Measurements from ENCODE around the gene KANK2.
"Not testable (repeated sequence)": the region's sequence is repeated elsewhere in the genome, so short reads cannot be mapped to it uniquely, and the experiment has no call there.

KANK2 gene

DNA sequence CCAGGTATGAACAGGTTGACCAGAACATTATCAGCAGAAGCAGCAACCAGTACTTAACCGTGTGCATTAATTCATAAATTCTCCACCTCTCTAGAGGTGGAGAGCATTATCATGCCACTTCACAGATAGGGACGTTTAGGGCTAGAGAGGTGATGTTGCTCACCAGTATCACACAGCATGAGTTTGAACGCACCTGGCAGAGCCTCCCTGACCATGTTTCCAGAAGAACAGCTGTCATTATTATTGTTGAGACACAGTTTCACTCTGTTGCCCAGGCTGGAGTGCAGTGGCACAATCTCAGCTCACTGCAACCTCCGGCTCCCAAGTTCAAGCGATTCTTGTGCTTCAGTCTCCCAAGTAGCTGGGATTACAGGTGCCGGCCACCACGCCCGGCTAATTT is 6.8 kb downstream of the KANK2 start:
- no peak for TF ChIP-seq MYC (IDR thresholded peaks at IDR 0.05; ENCODE audit: low read depth, low read length)
- TF ChIP-seq POLR2A (IDR thresholded peaks at IDR 0.05; ENCODE audit: extremely low read depth, insufficient read length) = no peak
- TF ChIP-seq, protein P1, sequence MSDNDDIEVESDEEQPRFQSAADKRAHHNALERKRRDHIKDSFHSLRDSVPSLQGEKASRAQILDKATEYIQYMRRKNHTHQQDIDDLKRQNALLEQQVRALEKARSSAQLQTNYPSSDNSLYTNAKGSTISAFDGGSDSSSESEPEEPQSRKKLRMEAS (IDR thresholded peaks at IDR 0.05; ENCODE audit: low read depth, low read length) = no peak
- TF ChIP-seq, protein P2, sequence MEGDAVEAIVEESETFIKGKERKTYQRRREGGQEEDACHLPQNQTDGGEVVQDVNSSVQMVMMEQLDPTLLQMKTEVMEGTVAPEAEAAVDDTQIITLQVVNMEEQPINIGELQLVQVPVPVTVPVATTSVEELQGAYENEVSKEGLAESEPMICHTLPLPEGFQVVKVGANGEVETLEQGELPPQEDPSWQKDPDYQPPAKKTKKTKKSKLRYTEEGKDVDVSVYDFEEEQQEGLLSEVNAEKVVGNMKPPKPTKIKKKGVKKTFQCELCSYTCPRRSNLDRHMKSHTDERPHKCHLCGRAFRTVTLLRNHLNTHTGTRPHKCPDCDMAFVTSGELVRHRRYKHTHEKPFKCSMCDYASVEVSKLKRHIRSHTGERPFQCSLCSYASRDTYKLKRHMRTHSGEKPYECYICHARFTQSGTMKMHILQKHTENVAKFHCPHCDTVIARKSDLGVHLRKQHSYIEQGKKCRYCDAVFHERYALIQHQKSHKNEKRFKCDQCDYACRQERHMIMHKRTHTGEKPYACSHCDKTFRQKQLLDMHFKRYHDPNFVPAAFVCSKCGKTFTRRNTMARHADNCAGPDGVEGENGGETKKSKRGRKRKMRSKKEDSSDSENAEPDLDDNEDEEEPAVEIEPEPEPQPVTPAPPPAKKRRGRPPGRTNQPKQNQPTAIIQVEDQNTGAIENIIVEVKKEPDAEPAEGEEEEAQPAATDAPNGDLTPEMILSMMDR (IDR thresholded peaks at IDR 0.05; ENCODE audit: low read depth, low read length) = no peak
- no peak overlapping the region for H3K4me3 ChIP-seq (ENCODE audit: low read depth, low read length)
- no peak for DNase-seq (ENCODE audit: low read depth)

DNA sequence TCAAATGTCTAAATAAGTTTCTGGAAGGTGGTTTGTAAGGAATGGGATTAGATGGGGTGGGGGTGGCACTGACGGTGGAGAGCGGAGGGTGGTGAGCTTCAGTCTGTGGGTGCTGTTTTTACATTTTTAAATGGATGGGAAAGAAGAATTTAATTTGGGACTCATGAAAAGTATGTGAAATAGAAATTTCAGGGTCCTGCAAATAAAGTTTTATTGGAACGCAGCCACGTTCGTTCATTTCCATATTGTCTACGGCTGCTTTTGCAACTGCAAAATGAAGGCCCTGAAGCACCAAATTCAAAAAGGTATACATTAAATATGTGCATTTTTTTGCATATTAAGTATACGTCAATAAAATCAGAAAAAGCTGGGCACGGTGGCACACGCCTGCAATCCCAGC is 9.9 kb downstream of the KANK2 start:
- TF ChIP-seq, protein P1 (IDR thresholded peaks at IDR 0.05; ENCODE audit: low read depth, low read length) = no peak
- DNase-seq (ENCODE audit: low read depth) = no peak

DNA sequence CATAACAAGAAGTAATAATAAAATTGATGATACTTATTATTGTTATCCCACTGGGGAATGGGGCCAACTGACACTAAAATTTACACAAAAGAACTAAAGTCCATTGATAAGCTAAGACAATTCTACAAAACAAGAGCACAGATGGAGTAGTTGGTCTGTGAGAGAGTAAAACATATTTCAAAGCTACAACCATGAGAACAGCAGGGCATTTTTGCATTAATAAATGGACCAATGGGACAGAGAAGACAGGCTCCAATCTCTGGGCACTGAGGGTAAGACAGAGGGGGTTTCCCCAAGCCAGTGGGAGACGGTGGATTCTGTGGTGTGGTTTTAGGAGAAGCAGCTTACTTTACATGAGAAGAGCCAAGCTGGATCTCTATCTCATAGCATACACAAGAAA is 14.4 kb downstream of the KANK2 start:
- TF ChIP-seq POLR2A (IDR thresholded peaks at IDR 0.05; ENCODE audit: extremely low read depth, insufficient read length) = no peak
- TF ChIP-seq, protein P1 (IDR thresholded peaks at IDR 0.05; ENCODE audit: low read depth, low read length) = no peak
- no peak for TF ChIP-seq MYC (IDR thresholded peaks at IDR 0.05; ENCODE audit: low read depth, low read length)
- TF ChIP-seq, protein P2 (IDR thresholded peaks at IDR 0.05; ENCODE audit: low read depth, low read length) = no peak
- no peak for DNase-seq (ENCODE audit: low read depth)
- H3K4me3 ChIP-seq (ENCODE audit: low read depth, low read length) = no peak overlapping the region

More for the DNA sequence above, 9.9 kb downstream of the KANK2 start:
- H3K4me3 ChIP-seq (ENCODE audit: low read depth, low read length) = no peak overlapping the region

DNA sequence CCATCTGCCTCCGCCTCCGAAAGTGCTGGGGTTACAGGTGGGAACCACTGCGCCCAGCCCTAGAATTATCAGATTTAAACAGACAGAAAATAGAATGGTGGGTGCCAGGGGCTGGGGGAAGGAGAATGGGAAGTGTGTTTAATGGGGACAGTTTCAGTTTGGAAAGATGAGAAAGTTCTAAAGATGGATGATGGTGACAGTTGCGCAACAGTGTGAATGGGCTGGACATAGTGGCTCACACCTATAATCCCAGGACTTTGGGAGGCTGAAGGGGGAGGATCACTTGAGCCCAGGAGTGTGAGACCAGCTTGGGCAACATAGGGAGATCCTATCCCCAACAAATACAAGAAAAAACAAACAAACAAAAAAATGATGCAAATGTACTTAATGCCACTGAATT is 15.9 kb downstream of the KANK2 start:
- TF ChIP-seq MYC (IDR thresholded peaks at IDR 0.05; ENCODE audit: low read depth, low read length) (no peak), POLR2A (IDR thresholded peaks at IDR 0.05; ENCODE audit: extremely low read depth, insufficient read length) (no peak)
- TF ChIP-seq, protein P2 (IDR thresholded peaks at IDR 0.05; ENCODE audit: low read depth, low read length) = no peak
- TF ChIP-seq, protein P1 (IDR thresholded peaks at IDR 0.05; ENCODE audit: low read depth, low read length) = no peak
- no peak for DNase-seq (ENCODE audit: low read depth)
- no peak overlapping the region for H3K4me3 ChIP-seq (ENCODE audit: low read depth, low read length)

DNA sequence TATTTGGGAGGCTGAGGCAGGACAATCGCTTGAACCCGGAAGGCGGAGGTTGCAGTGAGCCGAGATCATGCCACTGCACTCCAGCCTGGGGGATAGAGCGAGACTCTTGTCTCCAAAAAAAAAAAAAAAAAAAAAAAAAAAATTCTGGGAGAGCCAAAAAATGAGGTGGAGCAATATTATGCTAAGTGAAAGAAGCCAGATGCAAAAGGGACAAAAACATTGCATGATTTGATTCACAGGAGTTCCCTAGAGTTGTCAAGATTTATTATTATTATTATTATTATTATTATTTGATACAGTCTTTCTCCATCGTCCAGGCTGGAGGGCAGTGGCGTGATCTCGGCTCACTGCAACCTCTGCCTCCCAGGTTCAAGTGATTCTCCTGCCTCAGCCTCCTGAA is 16.4 kb downstream of the KANK2 start:
- DNase-seq (ENCODE audit: low read depth); H3K4me3 ChIP-seq (ENCODE audit: low read depth, low read length): not testable (repeated sequence)

DNA sequence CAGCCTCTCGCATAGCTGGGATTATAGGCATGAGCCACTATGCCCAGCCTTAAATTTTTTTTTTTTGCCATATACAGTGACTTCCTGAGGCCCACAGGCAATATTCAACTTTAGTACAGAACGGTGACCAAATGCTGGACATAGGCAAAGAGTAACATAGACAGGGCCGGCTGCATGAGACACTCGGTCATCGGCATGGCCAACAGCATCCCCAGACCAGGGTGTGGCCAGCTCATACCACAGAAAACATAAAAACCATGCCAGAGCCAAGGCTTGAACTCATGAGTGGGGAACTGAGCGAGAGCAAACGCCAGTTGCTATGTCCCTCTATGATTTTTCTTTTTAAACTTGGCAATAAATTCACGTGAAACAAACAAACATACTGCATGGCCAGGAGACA is 17.0 kb downstream of the KANK2 start:
- no peak for DNase-seq (ENCODE audit: low read depth)
- H3K4me3 ChIP-seq (ENCODE audit: low read depth, low read length) = no peak overlapping the region

More for the DNA sequence above, 17.0 kb downstream of the KANK2 start:
- TF ChIP-seq, protein P2 (IDR thresholded peaks at IDR 0.05; ENCODE audit: low read depth, low read length) = no peak
- TF ChIP-seq MYC (IDR thresholded peaks at IDR 0.05; ENCODE audit: low read depth, low read length) (no peak), POLR2A (IDR thresholded peaks at IDR 0.05; ENCODE audit: extremely low read depth, insufficient read length) (no peak)
- TF ChIP-seq, protein P1 (IDR thresholded peaks at IDR 0.05; ENCODE audit: low read depth, low read length) = no peak

Measured in NB4 (cell line).